Activated naive CD4-positive, alpha-beta T cell treated with anti-CD3 and anti-CD28 coated beads, Interleukin-2, amount 50 U/mL, for 72 hours (primary cell): ENCODE results near the gene PWWP2B. TPM values are rescaled to one million over a fixed set of nuclear protein-coding genes. Genes with fewer than 3 reads are reported as not detected.

Experiments
- ATAC-seq, 2 donors: fragments of 150-1000 bp; cut with Tn5 transposase; 2 replicates each; pipeline ENCODE4 v1.10.0; 2021; ENCODE audit warnings: mild to moderate bottlenecking in 2 of 2, moderate library complexity in 2 of 2
- DNase-seq, 2 donors: peaks; one replicate each; pipeline ENCODE4 v3.0.0; 2021 to 2022; ENCODE audit warnings: low spot score in 2 of 2
- H3K27ac Mint-ChIP-seq, 2 donors: one replicate each; pipeline ENCODE4 v1.8.0; 2022; ENCODE audit warnings: mild to moderate bottlenecking in 2 of 2, mixed read lengths in 2 of 2
- H3K36me3 Mint-ChIP-seq, 2 donors: one replicate each; pipeline ENCODE4 v1.8.0; 2022; ENCODE audit warnings: mixed read lengths in 2 of 2
- H3K9me3 Mint-ChIP-seq, 2 donors: one replicate each; pipeline ENCODE4 v1.8.0; 2022; ENCODE audit warnings: mixed read lengths in 2 of 2
- total RNA-seq, 2 donors: library from RNA; stranded (reverse); gene quantifications; one replicate each; pipeline ENCODE4 v1.2.3, GENCODE V29; 2022

Gene PWWP2B
- total RNA-seq, 2 donors from 2014 or later: 0.64 to 4.3 TPM

GRCh38 chr10:132395704-132396493, 1.1 kb upstream of the PWWP2B start:
- Mint-ChIP-seq H3K27ac (no peak overlapping the region), H3K36me3 (no peaks in the 10 kb centered on the region), H3K9me3 (peaks cover 0 to 9% of the 10 kb centered on the region in 2 donors)
- ATAC-seq: no peak
- no peak for DNase-seq

GRCh38 chr10:132396494-132397035, 435 bp upstream of the PWWP2B start:
- DNase-seq: peak in 1 of 2 donors; percentile 67
- Mint-ChIP-seq H3K27ac (no peak overlapping the region), H3K9me3 (peaks cover 0 to 9% of the 10 kb centered on the region in 2 donors), H3K36me3 (no peaks in the 10 kb centered on the region)
- peak; percentile 60 to 68 for ATAC-seq

DNA sequence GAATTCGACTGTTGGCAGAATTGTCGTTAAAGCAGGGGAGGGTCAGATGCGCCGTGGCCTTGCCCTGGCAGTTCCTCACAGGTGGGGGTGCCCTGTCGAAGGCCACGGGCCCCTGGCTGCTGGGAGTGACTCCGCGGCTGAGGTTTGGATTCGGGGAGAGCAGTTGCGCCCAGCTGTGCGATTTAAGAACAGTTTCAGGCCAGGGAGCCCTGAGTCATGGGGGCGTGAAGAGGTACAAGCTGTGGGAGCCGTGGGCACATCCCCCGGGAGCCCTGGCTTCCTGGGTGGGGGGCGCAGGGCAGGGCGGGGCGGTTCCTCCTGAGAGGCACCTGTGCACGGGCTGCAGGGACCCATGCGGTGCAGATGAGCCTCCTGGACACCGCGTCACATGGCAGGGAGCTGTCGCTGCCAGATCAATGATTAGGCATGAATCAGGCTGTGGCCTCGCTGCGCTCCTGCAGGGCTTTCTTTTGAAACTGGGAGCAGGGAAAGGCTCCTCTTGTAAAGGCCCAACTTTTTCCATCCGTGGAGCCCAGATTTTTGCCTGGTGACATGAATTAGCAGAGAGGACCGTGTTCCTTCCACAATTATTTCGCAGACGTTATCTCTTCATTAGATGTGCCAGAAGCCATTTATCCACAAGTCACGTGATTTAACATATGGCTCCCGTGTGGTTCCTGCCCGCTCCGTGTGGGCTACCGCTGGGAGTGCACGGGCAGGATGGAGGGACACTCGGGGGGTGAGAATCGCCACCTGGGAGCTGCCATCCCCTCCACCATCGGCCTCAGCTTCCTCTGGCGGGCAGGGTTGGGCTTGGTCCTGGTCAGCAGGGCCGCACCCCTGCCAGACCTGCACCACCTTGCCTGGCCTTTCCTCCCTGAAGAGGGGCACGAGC, 918 bp downstream of the PWWP2B start:
- H3K9me3 Mint-ChIP-seq: no peaks in the 10 kb centered on the region
- peak overlapping the region in 1 of 2 donors; percentile 87 for H3K27ac Mint-ChIP-seq
- DNase-seq (peak in 1 of 2 donors; percentile 45), ATAC-seq (peak; percentile 53 to 64)
- no peaks in the 10 kb centered on the region for H3K36me3 Mint-ChIP-seq

DNA sequence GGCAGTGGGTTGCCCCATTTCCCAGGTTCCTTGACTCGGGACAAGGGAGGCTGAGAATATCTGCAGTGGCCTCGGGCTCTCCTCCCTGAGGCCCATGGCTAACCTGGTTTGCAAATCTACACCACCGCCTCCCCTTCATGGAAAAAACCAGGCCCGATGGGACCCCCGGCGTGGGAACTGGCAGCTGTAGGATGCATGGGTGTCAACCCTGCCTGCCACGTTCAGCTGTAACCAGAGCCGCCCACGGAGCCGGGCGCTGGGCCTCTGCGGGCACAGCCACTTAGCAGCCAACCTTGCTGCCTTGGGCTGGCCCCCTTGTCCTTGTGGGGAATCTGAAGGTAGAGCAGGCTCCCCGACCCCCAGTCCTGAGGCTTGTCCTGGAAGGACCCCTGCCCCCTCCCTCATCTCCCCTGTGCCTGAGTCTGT, 1.6 kb downstream of the PWWP2B start:
- no peak for DNase-seq
- H3K9me3 Mint-ChIP-seq: no peaks in the 10 kb centered on the region
- ATAC-seq: no peak
- no peak overlapping the region for H3K27ac Mint-ChIP-seq
- H3K36me3 Mint-ChIP-seq: no peaks in the 10 kb centered on the region

GRCh38 chr10:132399117-132400035, 2.4 kb downstream of the PWWP2B start:
- ATAC-seq (no peak), DNase-seq (no peak)
- H3K36me3 Mint-ChIP-seq: no peaks in the 10 kb centered on the region
- no peaks in the 10 kb centered on the region for H3K9me3 Mint-ChIP-seq
- peak overlapping the region in 1 of 2 donors; percentile 53 for H3K27ac Mint-ChIP-seq

- no peaks in the 10 kb centered on the region for H3K9me3 Mint-ChIP-seq
- ATAC-seq: no peak
- no peaks in the 10 kb centered on the region for H3K36me3 Mint-ChIP-seq
- H3K27ac Mint-ChIP-seq: no peak overlapping the region
- DNase-seq: no peak
Measured at GRCh38 chr10:132400041-132400546, 3.1 kb downstream of the PWWP2B start.

- DNase-seq (no peak), ATAC-seq (no peak)
- Mint-ChIP-seq H3K27ac (no peak overlapping the region), H3K36me3 (no peaks in the 10 kb centered on the region), H3K9me3 (no peaks in the 10 kb centered on the region)
Measured at GRCh38 chr10:132400547-132401151, 3.6 kb downstream of the PWWP2B start.

GRCh38 chr10:132401401-132402118, 4.6 kb downstream of the PWWP2B start:
- DNase-seq: no peak
- no peak overlapping the region for H3K27ac Mint-ChIP-seq
- H3K36me3 Mint-ChIP-seq: no peaks in the 10 kb centered on the region
- no peaks in the 10 kb centered on the region for H3K9me3 Mint-ChIP-seq
- no peak for ATAC-seq

GRCh38 chr10:132402781-132403241, 5.8 kb downstream of the PWWP2B start:
- H3K27ac Mint-ChIP-seq: no peak overlapping the region
- no peaks in the 10 kb centered on the region for H3K36me3 Mint-ChIP-seq
- no peak for ATAC-seq
- no peak for DNase-seq
- H3K9me3 Mint-ChIP-seq: no peaks in the 10 kb centered on the region

DNA sequence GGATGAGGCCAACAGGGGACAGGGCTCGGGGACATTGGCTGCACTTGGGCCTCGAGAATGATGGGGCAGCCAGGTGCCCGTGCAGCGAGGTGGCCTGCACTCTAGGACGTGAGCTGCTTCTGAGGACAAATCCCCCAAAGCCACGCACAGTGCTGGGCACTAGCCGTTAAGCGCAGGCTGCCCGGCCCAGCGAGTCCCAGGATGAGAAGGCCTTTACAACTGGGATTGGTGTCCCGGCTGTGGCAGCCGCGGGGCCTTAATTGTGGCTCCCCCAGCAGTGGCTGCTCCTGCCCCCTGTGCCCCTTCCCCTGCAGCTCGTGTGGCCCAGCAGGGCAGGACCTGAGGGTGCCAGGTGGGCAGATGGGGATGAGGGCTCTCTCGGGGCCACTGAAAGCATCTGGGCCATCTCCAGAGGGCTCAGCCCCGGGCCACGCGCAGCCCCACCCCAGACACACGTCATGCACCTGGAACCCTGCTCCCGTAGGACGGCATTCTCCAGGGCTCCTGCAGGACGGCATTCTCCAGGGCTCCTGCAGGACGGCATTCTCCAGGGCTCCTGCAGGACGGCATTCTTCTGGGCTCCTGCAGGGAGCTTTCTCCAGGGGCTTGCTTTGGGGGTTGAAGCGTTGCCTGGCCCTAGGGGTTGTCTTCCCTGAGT, 6.6 kb downstream of the PWWP2B start:
- H3K27ac Mint-ChIP-seq: no peak overlapping the region
- no peak for ATAC-seq
- no peaks in the 10 kb centered on the region for H3K9me3 Mint-ChIP-seq
- no peak for DNase-seq
- no peaks in the 10 kb centered on the region for H3K36me3 Mint-ChIP-seq

DNA sequence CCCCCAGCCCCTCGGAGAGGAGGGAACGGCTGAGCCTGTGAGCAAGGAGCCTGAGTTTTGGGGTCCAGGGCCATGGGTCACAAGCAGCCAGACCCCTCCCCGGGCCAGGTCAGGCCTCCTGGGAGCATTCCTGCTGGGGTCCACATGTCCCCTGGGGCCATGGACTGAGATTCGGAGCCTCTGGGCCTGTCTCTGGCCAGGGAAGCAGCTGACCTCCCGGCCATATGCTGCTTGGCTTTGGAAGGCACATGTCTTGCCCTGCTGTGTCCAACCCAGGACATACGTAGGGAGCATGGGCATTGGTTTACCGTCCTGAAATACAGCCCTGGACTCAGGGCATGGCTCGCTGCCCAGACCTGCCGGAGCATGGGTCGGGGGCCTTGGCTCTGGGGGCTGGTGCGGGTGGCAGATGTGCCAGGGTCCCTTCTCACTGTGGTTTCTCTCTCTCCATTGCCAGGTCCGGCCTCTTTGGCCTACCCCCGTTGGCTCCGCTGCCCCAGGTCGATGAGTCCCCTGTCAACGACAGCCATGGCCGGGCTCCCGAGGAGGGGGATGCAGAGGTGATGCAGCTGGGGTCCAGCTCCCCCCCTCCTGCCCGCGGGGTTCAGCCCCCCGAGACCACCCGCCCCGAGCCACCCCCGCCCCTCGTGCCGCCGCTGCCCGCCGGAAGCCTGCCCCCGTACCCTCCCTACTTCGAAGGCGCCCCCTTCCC, 7.3 kb downstream of the PWWP2B start:
- Mint-ChIP-seq H3K9me3 (no peaks in the 10 kb centered on the region), H3K27ac (no peak overlapping the region), H3K36me3 (no peaks in the 10 kb centered on the region)
- ATAC-seq (no peak), DNase-seq (no peak)

- no peaks in the 10 kb centered on the region for H3K36me3 Mint-ChIP-seq
- no peak overlapping the region for H3K27ac Mint-ChIP-seq
- ATAC-seq (no peak), DNase-seq (no peak)
- no peaks in the 10 kb centered on the region for H3K9me3 Mint-ChIP-seq
Measured at GRCh38 chr10:132404911-132405462, 8.0 kb downstream of the PWWP2B start.

GRCh38 chr10:132405463-132405991, 8.5 kb downstream of the PWWP2B start:
- Mint-ChIP-seq H3K27ac (peak overlapping the region in 1 of 2 donors; percentile 39), H3K36me3 (no peaks in the 10 kb centered on the region), H3K9me3 (no peaks in the 10 kb centered on the region)
- DNase-seq (no peak), ATAC-seq (no peak)

DNA sequence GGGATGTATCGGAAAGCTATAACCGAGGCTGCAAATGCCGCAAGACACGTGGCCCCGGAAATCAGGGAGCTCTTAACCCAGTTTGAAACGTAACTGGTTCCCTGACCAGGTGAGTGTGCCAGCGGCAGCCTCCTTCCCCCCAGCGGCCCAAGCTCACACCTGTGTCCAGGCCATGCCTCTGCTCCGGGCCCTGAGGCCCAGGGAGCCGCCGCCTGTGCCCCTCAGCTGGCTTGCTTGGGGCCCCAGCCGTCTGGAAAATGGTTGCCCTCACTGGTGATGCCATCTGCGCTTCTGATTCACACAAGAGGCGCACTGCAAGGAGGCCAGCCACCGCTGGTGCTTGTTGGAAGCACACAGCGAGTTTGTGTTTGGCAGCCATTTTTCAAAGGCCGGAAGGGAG, 9.2 kb downstream of the PWWP2B start:
- Mint-ChIP-seq H3K9me3 (no peaks in the 10 kb centered on the region), H3K36me3 (no peaks in the 10 kb centered on the region), H3K27ac (peak overlapping the region in 1 of 2 donors; percentile 39)
- ATAC-seq (no peak), DNase-seq (no peak)
